A673 (cell line): ENCODE measurements around the gene GBP5. TPM values are rescaled to one million over a fixed set of nuclear protein-coding genes. Genes with fewer than 3 reads are reported as not detected.

Experiments
- BruUV-seq: library from RNA; stranded (reverse); fragments of 400-500 nt; replicated peaks from 2 replicates; lab custom pipeline; 2021; lab: Mats Ljungman, UMichigan
- CTCF ChIA-PET: fragments of 300-600 bp; sonication (Branson Sonifier 250); formaldehyde crosslinking; loops from one replicate; lab custom pipeline; 2022; ENCODE audit warnings: antibody characterized with exemption; lab: Charles Lee
- POLR2A ChIA-PET: fragments of 300-600 bp; sonication (Branson Sonifier 250); formaldehyde crosslinking; loops from one replicate; lab custom pipeline; 2022; ENCODE audit warnings: antibody characterized with exemption; ENCODE audit not compliant: low non-redundant PET; lab: Charles Lee
- DNase-seq: peaks from one replicate; pipeline ENCODE4 v3.0.0-alpha.2; 2015; ENCODE audit warnings: low spot score
- H3K27ac ChIP-seq: fragments of 200-600 bp; sonication (generic); 2 replicates; pipeline ENCODE4 v1.5.1; 2016; ENCODE audit warnings: mixed run types, low read depth, mild to moderate bottlenecking, mixed read lengths, antibody characterized with exemption, low read length; ENCODE audit not compliant: poor library complexity, severe bottlenecking
- H3K27me3 ChIP-seq: fragments of 200-600 bp; sonication (generic); replicated peaks from 2 replicates; pipeline ENCODE4 v1.6.1; 2017; ENCODE audit warnings: mixed run types, low read depth, mild to moderate bottlenecking, mixed read lengths, antibody characterized with exemption, low read length; ENCODE audit not compliant: insufficient read depth, poor library complexity
- H3K36me3 ChIP-seq: fragments of 200-600 bp; sonication (generic); 2 replicates; pipeline ENCODE4 v1.6.1; 2016; ENCODE audit warnings: mixed run types, mild to moderate bottlenecking, mixed read lengths, antibody characterized with exemption, low read length; ENCODE audit not compliant: insufficient read depth, poor library complexity, severe bottlenecking
- H3K4me1 ChIP-seq: fragments of 200-600 bp; sonication (generic); 2 replicates; pipeline ENCODE4 v1.6.1; 2017; ENCODE audit warnings: mixed run types, mild to moderate bottlenecking, mixed read lengths, antibody characterized with exemption, low read length; ENCODE audit not compliant: insufficient read depth, poor library complexity, severe bottlenecking
- H3K4me3 ChIP-seq: fragments of 200-600 bp; sonication (generic); 2 replicates; pipeline ENCODE4 v1.5.1; 2016; ENCODE audit warnings: low read depth, mixed run types, mild to moderate bottlenecking, mixed read lengths, low read length; ENCODE audit not compliant: poor library complexity, severe bottlenecking
- H3K9me3 ChIP-seq: fragments of 200-600 bp; sonication (generic); 2 replicates; pipeline ENCODE4 v1.6.1; 2016; ENCODE audit warnings: mixed run types, low read depth, mild to moderate bottlenecking, mixed read lengths, antibody characterized with exemption, low read length; ENCODE audit not compliant: poor library complexity, severe bottlenecking
- CTCF ChIP-seq: fragments of 300-800, 200-600 bp; sonication (generic); conservative IDR thresholded peaks from 2 replicates; pipeline ENCODE4 v1.5.1; 2017; ENCODE audit warnings: low read depth, mild to moderate bottlenecking, antibody characterized with exemption, low read length, moderate library complexity, mixed read lengths
- EZH2 ChIP-seq: fragments of 200-600 bp; sonication (generic); IDR thresholded peaks from 2 replicates; pipeline ENCODE4 v1.6.1; 2017; ENCODE audit warnings: borderline replicate concordance, low read depth, mild to moderate bottlenecking, mixed read lengths, antibody characterized with exemption, low read length; ENCODE audit not compliant: poor library complexity, severe bottlenecking
- intact Hi-C: fragments of 100-400 bp; cut with micrococcal nuclease; formaldehyde crosslinking; loops from one replicate; pipeline ENCODE4 v1.10.0; 2022; ENCODE audit not compliant: unreplicated experiment
- total RNA-seq: library from RNA; stranded (reverse); gene quantifications from 2 replicates; pipeline ENCODE4 v1.2.3, GENCODE V29; 2021

GBP5 gene
- total RNA-seq, 1 experiment from 2014 or later, result not detected

- no TSS peak for BruUV-seq
- Histone ChIP-seq H3K36me3 (no peaks in the 10 kb centered on the region), H3K27me3 (no peaks in the 10 kb centered on the region), H3K4me3 (no peak overlapping the region), H3K9me3 (no peaks in the 10 kb centered on the region), H3K4me1 (no peaks in the 10 kb centered on the region), H3K27ac (no peak overlapping the region)
- intact Hi-C loops, result no loop called here
- POLR2A ChIA-PET, result no interaction called here
- TF ChIP-seq EZH2, result no peak
- TF ChIP-seq CTCF, result no peak
- DNase-seq, result no peak
- CTCF ChIA-PET, result no interaction called here
Measured at GRCh38 chr1:89295187-89295586, 22.5 kb upstream of the GBP5 start.

- ChIA-PET POLR2A (no interaction called here), CTCF (no interaction called here)
- TF ChIP-seq EZH2, result no peak
- no peak for TF ChIP-seq CTCF
- intact Hi-C loops, result no loop called here
- Histone ChIP-seq H3K4me1 (no peaks in the 10 kb centered on the region), H3K27ac (no peak overlapping the region), H3K4me3 (no peak overlapping the region), H3K9me3 (no peaks in the 10 kb centered on the region), H3K36me3 (no peaks in the 10 kb centered on the region), H3K27me3 (no peaks in the 10 kb centered on the region)
- DNase-seq, result no peak
- BruUV-seq, result no TSS peak
Measured at GRCh38 chr1:89291276-89291675, 18.6 kb upstream of the GBP5 start.

- ChIA-PET POLR2A (no interaction called here), CTCF (no interaction called here)
- H3K4me1 ChIP-seq, result no peaks in the 10 kb centered on the region
- intact Hi-C loops, result no loop called here
- no peaks in the 10 kb centered on the region for H3K9me3 ChIP-seq
- no peak overlapping the region for H3K4me3 ChIP-seq
- BruUV-seq, result no TSS peak
- no peak for DNase-seq
- no peaks in the 10 kb centered on the region for H3K27me3 ChIP-seq
- no peak overlapping the region for H3K27ac ChIP-seq
- H3K36me3 ChIP-seq, result no peaks in the 10 kb centered on the region
- TF ChIP-seq CTCF, result no peak
- no peak for TF ChIP-seq EZH2
Measured at GRCh38 chr1:89288051-89288340, 15.3 kb upstream of the GBP5 start.
